Peyer's patch (tissue), 4 donors: ENCODE data around the gene EML4. TPM values are rescaled to one million over a fixed set of nuclear protein-coding genes. Genes with fewer than 3 reads are reported as not detected.

ENCODE experiments used
- DNase-seq, 3 donors: peaks; one replicate each; pipeline ENCODE4 v3.0.0-alpha.2; 2017 to 2019
- H3K27ac ChIP-seq, 4 donors: fragments of 200-600 bp; sonication (generic); one replicate each; pipeline ENCODE4 v1.5.1; 2016 to 2019
- H3K27me3 ChIP-seq, 2 donors: fragments of 200-600 bp; sonication (generic); one replicate each; pipeline ENCODE4 v1.5.1; 2019
- H3K36me3 ChIP-seq, 3 donors: fragments of 200-600 bp; sonication (generic); one replicate each; pipeline ENCODE4 v1.5.1; 2016 to 2019
- H3K4me1 ChIP-seq, 4 donors: fragments of 200-600 bp; sonication (generic); one replicate each; pipeline ENCODE4 v1.5.1; 2016 to 2019
- H3K4me3 ChIP-seq, 4 donors: fragments of 200-600 bp; sonication (generic); 1 replicate in 3 of 4; 2 replicates in 1 of 4; pipeline ENCODE4 v1.5.1; 2016 to 2019; ENCODE audit warnings: mild to moderate bottlenecking in 1 of 4
- H3K9me3 ChIP-seq, 4 donors: fragments of 200-600 bp; sonication (generic); one replicate each; pipeline ENCODE4 v1.5.1; 2016 to 2019; ENCODE audit warnings: mild to moderate bottlenecking in 1 of 4
- CTCF ChIP-seq, 6 experiments: fragments of 450-650 bp in 4 of 6; fragments of 200-600 bp in 2 of 6; sonication (generic) in 1 of 6; IDR thresholded peaks; one replicate each; pipeline ENCODE4 v1.5.1; 2017 to 2019; ENCODE audit warnings: antibody characterized with exemption in 6 of 6, mild to moderate bottlenecking in 3 of 6, moderate library complexity in 1 of 6
- POLR2A ChIP-seq, 2 donors: fragments of 450-650 bp; IDR thresholded peaks; one replicate each; pipeline ENCODE4 v1.5.1; 2017; ENCODE audit warnings: antibody characterized with exemption in 2 of 2, mild to moderate bottlenecking in 2 of 2, moderate library complexity in 2 of 2
- total RNA-seq, 4 donors: library from RNA; depleted of rRNA; stranded (reverse); fragments of >200 nt; gene quantifications; one replicate each; pipeline ENCODE4 v1.1.0, GENCODE V29; 2016

EML4 gene
- total RNA-seq, 4 donors from 2014 or later = 73.7 to 115 (median 84.4) TPM

- H3K4me3 ChIP-seq = no peak overlapping the region
- no peak for TF ChIP-seq CTCF (IDR thresholded peaks at IDR 0.05)
- no peak for TF ChIP-seq POLR2A (IDR thresholded peaks at IDR 0.05)
- peaks cover 0 to 6% (median 0%) of the 10 kb centered on the region in 3 donors for H3K36me3 ChIP-seq
- peaks cover 0 to 15% (median 3%) of the 10 kb centered on the region in 4 donors for H3K4me1 ChIP-seq
- DNase-seq = no peak
- H3K27me3 ChIP-seq = no peaks in the 10 kb centered on the region
- H3K9me3 ChIP-seq = no peaks in the 10 kb centered on the region
- no peak overlapping the region for H3K27ac ChIP-seq
These were observed 85.2 kb downstream of the EML4 start for GRCh38 chr2:42254186-42254895.

GRCh38 chr2:42256505-42256904 is 87.4 kb downstream of the EML4 start:
- H3K4me1 ChIP-seq = peaks cover 0 to 6% (median 0%) of the 10 kb centered on the region in 4 donors
- no peak overlapping the region for H3K27ac ChIP-seq
- H3K27me3 ChIP-seq = no peaks in the 10 kb centered on the region
- H3K4me3 ChIP-seq = no peak overlapping the region
- TF ChIP-seq POLR2A (IDR thresholded peaks at IDR 0.05) (no peak), CTCF (IDR thresholded peaks at IDR 0.05) (no peak)
- H3K9me3 ChIP-seq = no peaks in the 10 kb centered on the region
- no peak for DNase-seq
- peaks cover 0 to 9% (median 0%) of the 10 kb centered on the region in 3 donors for H3K36me3 ChIP-seq

- no peak for TF ChIP-seq POLR2A (IDR thresholded peaks at IDR 0.05)
- no peak for TF ChIP-seq CTCF (IDR thresholded peaks at IDR 0.05)
- no peak for DNase-seq
- H3K4me1 ChIP-seq = no peaks in the 10 kb centered on the region
- H3K9me3 ChIP-seq = no peaks in the 10 kb centered on the region
- no peaks in the 10 kb centered on the region for H3K27me3 ChIP-seq
- peaks cover 0 to 20% (median 0%) of the 10 kb centered on the region in 3 donors for H3K36me3 ChIP-seq
- no peak overlapping the region for H3K27ac ChIP-seq
- H3K4me3 ChIP-seq = no peak overlapping the region
These were observed 92.5 kb downstream of the EML4 start for GRCh38 chr2:42261518-42262195.

- TF ChIP-seq CTCF (IDR thresholded peaks at IDR 0.05) = no peak
- TF ChIP-seq POLR2A (IDR thresholded peaks at IDR 0.05) = no peak
- Histone ChIP-seq H3K36me3 (peaks cover 0 to 12% (median 0%) of the 10 kb centered on the region in 3 donors), H3K9me3 (no peaks in the 10 kb centered on the region), H3K27ac (no peak overlapping the region), H3K4me1 (peaks cover 0 to 4% (median 0%) of the 10 kb centered on the region in 4 donors), H3K4me3 (no peak overlapping the region), H3K27me3 (no peaks in the 10 kb centered on the region)
- no peak for DNase-seq
These were observed 97.1 kb downstream of the EML4 start for GRCh38 chr2:42266236-42266635.

- peaks cover 0 to 12% (median 0%) of the 10 kb centered on the region in 3 donors for H3K36me3 ChIP-seq
- DNase-seq = no peak
- H3K9me3 ChIP-seq = no peaks in the 10 kb centered on the region
- H3K4me1 ChIP-seq = peaks cover 0 to 4% (median 0%) of the 10 kb centered on the region in 4 donors
- TF ChIP-seq POLR2A (IDR thresholded peaks at IDR 0.05) = no peak
- TF ChIP-seq CTCF (IDR thresholded peaks at IDR 0.05) = no peak
- H3K27ac ChIP-seq = no peak overlapping the region
- H3K4me3 ChIP-seq = no peak overlapping the region
- H3K27me3 ChIP-seq = no peaks in the 10 kb centered on the region
These were observed 98.4 kb downstream of the EML4 start for GRCh38 chr2:42267530-42267929.
